ENCODE results near the gene WAC.
"Not testable (repeated sequence)": the region's sequence is repeated elsewhere in the genome, so short reads cannot be mapped to it uniquely, and the experiment has no call there.

Gene WAC

DNA sequence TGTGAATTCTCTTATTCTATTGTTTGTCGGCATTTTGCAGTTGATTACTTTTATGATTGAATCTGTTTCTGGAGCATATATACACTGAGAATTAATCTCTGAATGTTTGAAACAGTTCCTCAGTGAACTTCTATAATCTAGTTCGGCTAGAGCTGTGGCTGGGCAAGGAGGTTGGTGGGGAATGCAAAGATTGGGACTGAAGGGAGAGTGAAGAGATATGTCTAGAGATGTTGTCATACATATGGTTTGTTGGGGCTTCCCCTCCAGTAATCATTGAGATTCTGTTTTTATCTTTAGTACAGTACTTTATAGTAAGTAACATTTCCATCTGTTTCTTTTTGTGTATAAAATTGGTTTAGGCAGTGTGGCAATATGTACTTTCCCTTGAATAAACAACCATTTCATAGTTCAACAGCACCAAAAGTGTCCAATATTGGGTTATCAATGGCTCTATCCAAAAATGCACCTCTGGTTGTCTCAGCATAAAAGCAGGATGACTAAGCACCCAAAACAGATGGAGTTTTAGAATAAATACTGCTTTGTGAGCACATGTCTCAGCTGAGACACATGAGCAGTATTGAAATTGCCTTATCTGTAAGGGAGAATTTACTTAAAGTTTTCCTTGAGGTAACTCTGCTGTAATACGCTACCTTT, 36.7 kb downstream of the WAC start:
- DNase-seq: no peak

DNA sequence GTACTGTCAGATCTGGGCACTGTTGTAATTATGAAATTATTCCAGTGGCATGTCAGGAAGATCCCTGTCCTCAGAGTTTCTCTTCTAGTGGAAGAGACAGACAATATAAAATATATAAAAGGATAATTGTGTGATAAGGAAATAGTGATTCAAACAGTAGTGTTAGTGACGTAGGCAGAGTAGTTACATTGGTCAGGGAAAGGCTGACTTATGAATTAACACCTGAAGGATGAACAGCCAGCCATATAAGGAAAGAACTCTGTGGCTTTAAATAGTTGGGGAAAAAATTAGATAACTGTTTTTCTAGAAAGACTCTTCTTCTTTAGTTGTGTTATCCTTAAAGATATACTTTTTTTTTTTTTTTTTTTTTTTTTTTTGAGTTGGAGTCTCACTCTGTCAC, 37.7 kb downstream of the WAC start:
- no peak for DNase-seq

DNA sequence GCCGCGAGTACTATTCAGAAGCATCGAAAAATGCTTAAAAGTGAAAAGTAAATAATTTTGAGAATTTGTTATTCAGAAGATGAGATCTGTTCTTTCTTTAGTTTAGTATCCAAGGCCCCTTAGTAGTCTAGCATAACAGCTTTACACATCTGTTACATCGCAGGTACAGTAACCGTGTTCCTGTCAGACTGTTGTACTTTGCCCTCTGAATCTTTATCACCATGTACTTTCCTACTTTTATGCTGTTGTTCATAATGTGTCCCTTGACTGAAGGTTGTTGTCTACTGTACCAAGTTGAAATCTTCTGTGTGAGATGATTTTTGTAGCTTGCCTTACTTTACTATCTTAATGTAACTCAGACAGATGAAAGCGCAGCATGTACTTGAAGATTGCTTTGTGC, 38.3 kb downstream of the WAC start:
- no peak for DNase-seq

- DNase-seq: not testable (repeated sequence)
Observed at GRCh38 chr10:28574214-28574613, 41.3 kb downstream of the WAC start.

DNA sequence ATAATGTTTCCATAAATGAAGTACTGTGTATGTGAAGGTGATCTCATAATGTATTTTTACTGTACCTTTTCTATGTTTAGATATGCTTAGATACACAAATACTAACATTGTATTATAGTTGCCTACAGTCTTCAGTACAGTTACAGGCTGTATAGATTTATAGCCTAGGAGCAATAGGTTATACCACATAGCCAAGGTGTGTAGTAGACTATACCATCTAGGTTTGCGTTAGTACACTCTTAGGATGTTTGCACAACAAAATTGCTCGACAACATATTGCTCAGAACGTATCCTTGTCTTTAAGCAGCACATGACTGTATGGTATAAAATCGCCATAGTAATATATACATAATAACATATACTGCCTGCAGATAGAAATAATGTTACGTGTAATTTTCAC, 42.9 kb downstream of the WAC start:
- DNase-seq: no peak

- no peak for DNase-seq
Observed at GRCh38 chr10:28577506-28577905, 44.6 kb downstream of the WAC start.

GRCh38 chr10:28578454-28578853, 45.5 kb downstream of the WAC start:
- no peak for DNase-seq

GRCh38 chr10:28580825-28581224, 47.9 kb downstream of the WAC start:
- DNase-seq: no peak

DNA sequence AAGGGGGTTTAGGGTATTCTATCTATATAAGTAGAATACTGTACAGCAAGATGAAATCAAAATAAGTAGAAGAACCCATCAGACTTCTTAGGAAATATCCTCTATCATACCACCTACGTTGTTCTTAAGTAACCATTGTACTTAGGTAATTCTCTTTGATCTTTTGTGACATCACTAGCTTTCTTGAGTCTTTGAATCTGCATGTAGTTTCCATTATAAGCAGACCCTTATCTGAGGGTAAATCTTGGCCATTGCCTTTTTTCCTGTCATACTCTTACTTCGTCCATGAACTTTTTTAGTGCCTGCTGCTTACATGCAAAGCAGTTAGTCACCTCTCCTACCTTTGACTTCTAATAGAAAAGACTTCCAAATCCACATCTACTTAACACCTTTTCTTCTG, 49.0 kb downstream of the WAC start:
- no peak for DNase-seq

- DNase-seq: no peak
Observed at GRCh38 chr10:28585076-28585475, 52.2 kb downstream of the WAC start.

DNA sequence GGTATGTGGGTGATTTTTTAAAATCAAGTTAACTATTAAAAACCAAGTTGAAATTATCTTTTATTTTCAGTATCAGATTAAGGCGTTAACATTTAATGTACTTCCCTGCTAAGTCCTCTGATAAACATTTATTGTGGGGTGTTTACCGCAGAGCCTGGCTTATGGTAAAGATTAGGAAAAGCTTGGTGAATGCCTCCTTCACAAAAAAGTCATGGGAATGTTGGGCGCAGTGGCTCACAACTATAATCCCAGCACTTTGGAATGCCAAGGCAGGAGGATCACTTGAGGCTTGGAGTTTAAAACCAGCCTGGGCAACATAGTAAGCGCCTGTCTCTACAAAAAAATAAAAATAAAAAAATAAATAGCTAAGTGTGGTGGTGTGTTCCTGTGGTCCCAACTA, 53.3 kb downstream of the WAC start:
- no peak for DNase-seq

DNA sequence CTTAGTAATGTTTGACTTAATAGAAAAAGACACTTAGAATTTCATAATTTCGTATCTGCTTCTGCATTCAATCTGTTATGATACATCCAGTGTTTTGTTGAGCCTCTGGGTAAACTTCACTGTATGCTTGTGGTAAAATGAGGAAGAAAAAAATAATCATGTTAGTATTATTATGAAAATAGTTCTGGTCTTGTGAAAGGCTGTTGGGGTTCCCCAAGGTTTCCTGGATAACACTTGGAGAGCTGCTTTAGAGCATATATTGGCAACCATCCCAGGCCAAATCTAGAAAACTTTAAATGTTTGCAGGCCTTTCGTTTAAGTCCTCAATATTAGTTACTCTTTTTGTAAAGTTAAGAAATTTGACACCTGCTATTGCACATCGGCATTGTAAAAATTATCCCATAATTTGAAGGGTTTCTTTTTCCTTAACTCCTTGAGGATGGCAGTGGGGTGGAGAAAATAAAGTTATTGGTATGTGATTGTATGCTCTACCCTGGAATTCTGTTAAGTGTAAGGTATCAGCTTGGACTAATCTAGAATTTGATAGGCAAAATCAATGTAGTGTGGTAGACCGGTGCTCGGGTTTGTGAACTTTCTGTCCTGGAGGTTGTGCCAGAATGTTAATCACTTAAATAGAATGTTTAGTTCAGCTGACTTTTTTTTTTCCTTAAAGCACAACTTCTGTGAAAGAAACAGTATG, 54.5 kb downstream of the WAC start:
- DNase-seq: peak; percentile 78 to 90 (median 89)

GRCh38 chr10:28587970-28588290, 55.0 kb downstream of the WAC start:
- peak; percentile 29 to 45 (median 42) for DNase-seq

DNA sequence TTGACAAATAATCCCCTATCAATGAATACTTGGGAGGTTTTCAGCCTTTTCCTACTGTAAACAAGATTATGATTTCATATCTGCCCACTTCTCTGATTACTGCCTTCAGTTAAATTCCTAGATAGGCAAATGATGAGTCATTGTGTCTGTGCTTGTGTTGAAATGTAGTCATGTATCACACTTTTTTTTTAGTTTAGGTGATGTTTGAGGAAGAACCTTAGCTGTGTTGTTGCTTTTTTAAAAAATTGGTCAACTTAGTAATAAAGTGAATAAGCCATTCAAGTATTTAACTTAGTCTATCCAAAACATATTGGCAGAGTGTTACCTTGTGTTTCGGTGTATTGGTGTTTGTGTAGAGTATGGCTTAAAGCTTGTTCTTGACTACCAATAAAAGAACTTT, 60.0 kb downstream of the WAC start:
- peak; percentile 61 to 88 (median 86) for DNase-seq

GRCh38 chr10:28593811-28594210, 60.9 kb downstream of the WAC start:
- no peak for DNase-seq

- DNase-seq: no peak
Observed at GRCh38 chr10:28594406-28594805, 61.5 kb downstream of the WAC start.

- no peak for DNase-seq
Observed at GRCh38 chr10:28595613-28596012, 62.7 kb downstream of the WAC start.

DNA sequence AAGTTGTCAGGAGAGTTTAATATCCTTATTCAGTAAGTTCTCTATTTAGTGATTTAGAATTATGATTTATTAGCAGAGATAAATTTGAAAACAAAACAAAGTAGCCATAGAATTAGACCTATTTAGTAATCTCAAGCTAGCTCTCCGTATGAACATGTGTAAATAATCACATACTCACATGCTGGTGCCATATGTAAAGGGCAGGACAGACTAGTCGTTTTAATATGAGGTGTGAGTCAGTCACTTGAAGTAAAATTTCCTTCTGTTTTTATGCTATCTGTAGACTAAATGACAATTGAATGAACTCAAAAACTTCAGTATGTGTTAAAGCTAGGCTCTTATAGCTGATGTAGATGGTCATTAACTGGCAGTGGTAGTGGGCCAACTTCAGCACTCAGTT, 67.1 kb downstream of the WAC start:
- DNase-seq: no peak

- no peak for DNase-seq
Observed at GRCh38 chr10:28601012-28601411, 68.1 kb downstream of the WAC start.

DNA sequence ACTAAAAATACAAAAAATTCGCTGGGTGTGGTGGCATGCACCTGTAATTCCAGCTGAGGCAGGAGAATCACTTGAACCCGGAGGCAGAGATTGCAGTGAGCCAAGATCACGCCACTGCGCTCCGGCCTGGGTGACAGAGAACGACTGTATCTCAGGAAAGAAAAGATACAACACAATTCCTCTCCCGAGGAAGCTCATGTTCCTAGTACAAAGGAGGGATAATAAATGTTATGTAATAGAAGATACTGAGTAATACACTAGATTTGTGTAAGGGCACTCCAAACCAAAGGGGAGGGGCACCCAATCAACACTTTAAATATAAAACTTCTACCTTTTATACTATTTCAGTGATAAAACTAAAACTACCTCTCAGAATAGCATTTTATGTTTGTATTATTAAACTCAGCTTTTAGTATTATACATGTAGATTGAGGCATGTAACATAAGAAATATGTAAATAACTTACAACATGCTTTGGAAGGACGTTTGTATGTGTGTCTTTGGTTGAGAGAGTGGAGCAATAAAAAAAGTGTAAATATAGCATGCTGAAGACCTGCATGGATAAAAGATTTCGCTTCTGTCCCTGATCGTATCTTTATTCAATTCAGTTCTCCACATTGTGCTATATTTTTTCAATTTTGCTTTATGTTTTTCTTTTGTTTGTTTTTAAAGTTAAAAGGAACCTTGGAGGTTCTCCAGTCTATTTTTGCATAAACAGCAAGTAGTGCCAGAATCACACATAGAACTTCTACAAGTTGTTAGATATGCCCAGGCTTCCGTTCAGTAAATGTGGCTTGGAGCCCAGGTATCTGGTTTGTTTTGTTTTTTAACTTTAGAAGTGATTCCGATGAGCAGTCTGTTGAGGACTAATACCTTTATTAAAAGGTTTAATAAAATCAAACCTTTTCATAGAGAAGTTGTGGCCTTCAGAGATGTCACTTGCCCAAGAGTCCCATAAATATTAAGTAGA, 71.9 kb downstream of the WAC start:
- no peak for DNase-seq

DNA sequence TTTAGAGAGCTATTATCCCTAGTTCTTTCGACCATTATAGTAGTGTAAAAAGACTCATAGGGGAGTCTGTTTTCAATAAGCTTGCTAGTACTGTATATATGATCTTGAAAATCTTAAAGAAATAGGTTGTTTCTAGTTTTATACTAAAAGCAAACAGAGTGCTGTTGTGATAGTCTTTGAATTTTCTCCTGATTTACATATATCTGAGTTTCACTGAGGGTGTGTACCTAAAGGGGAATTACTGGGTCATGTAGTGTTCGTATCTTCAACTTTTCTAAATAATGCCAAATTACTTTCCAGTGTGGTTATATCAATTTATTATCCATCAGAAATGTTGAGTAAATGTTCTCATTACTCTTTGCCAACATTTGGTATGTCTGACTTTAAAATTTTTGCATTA, 73.7 kb downstream of the WAC start:
- no peak for DNase-seq

DNA sequence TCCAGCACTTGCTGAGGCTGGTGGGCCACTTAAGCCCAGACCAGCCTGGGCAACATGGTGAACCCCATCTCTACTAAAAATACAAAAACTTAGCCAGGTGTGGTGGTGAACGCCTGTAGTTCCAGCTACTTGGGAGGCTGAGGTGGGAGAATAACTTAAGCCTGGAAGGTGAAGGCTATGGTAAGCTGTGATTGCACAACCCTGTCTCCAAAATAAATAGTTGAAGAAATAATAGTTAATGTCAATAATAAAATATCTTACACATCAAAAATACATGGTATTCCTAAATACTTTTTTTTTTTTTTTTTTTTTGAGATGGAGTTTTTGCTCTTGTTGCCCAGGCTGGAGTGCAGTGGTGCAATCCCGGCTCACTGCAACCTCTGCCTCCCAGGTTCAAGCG, 76.7 kb downstream of the WAC start:
- DNase-seq: not testable (repeated sequence)

DNA sequence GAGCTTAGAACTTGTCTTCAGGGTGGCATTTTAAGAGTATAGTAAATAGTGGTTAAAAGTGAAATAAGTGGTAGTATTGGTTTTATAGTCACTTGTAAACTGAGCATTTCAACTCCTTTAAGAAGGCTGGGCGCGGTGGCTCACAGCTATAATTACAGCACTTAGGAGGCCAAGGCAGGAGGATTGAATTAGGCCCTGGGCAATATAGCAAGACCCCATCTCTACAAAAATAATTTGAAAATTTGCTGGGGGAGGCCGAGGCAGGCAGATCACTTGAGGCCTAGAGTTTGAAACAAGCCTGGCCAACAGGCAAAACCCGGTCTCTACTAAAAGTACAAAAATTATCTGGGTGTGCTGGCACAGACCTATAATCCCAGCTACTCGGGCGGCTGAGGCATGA, 80.0 kb downstream of the WAC start:
- DNase-seq: no peak

DNA sequence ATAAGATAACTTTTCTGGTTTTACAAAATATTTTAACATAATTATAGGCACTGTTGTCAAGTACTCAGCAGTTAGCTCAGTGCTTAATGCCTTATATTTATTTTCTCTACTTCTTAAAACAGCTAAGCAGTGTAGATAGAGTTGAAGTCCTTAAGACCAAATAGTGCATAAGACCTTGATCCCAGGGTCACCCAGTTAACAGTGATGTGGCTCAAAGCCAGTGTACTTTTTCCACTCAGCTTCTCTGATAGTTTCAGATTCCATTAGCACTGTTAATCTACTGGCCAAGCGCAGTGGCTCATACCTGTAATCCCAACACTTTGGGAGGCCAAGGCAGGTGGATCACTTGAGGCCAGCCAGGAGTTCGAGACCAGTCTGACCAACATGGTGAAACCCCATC, 83.6 kb downstream of the WAC start:
- no peak for DNase-seq

Data from suppressor macrophage treated with lipopolysaccharide for 1 hour (primary cell).